ENCODE data around the gene ZNF830.
"Not testable (repeated sequence)": the region's sequence is repeated elsewhere in the genome, so short reads cannot be mapped to it uniquely, and the experiment has no call there.

ZNF830 gene

DNA sequence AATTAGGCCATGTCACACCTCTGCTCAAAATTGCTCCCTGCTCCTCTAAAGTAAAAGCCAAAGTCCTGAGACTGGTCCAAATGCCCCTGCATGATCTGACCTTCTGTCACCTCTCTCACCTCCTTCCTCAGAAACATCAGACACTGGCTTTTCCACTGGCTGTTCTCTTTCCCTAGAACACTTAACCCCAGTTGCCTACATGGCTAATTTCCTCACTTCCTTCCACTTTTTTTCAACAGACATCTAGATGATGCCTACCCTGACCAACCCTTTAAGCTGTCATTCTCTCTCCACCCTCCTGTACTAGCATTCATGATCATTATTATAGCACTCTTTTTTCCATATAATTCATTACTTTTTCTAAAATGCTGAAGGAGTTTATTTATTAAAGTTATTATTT, 31.1 kb upstream of the ZNF830 start:
- TF ChIP-seq, protein P1, sequence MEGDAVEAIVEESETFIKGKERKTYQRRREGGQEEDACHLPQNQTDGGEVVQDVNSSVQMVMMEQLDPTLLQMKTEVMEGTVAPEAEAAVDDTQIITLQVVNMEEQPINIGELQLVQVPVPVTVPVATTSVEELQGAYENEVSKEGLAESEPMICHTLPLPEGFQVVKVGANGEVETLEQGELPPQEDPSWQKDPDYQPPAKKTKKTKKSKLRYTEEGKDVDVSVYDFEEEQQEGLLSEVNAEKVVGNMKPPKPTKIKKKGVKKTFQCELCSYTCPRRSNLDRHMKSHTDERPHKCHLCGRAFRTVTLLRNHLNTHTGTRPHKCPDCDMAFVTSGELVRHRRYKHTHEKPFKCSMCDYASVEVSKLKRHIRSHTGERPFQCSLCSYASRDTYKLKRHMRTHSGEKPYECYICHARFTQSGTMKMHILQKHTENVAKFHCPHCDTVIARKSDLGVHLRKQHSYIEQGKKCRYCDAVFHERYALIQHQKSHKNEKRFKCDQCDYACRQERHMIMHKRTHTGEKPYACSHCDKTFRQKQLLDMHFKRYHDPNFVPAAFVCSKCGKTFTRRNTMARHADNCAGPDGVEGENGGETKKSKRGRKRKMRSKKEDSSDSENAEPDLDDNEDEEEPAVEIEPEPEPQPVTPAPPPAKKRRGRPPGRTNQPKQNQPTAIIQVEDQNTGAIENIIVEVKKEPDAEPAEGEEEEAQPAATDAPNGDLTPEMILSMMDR (IDR thresholded peaks at IDR 0.05; ENCODE audit: low read depth, low read length, missing control alignments), result no peak
- no peak overlapping the region for H3K4me3 ChIP-seq (ENCODE audit: low read depth, low read length)
- no peak for DNase-seq (ENCODE audit: low read depth)

DNA sequence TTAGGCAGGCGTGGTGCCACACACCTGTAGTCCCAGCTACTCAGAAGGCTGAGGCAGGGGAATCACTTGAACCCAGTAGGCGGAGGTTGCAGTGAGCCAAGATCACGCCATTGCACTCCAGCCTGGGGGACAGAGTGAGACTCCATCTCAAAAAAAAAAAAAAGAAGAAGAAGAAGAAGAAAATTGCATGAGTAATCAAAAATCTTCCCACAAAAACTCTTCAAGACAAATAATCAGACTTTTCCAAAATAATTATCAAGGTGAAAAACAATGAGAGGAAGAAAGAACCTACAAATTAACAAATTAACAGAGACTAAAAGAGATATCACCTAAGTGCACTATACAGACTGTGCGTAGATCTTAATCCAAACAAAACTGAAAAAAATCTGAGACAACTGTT, 10.6 kb upstream of the ZNF830 start:
- DNase-seq (ENCODE audit: low read depth), result not testable (repeated sequence)

GRCh38 chr17:34958438-34958837, 2.9 kb upstream of the ZNF830 start:
- DNase-seq (ENCODE audit: low read depth), result no peak
- TF ChIP-seq, protein P1 (IDR thresholded peaks at IDR 0.05; ENCODE audit: low read depth, low read length, missing control alignments), result no peak
- H3K4me3 ChIP-seq (ENCODE audit: low read depth, low read length), result no peak overlapping the region

More for the DNA sequence above, 10.6 kb upstream of the ZNF830 start:
- H3K4me3 ChIP-seq (ENCODE audit: low read depth, low read length), result not testable (repeated sequence)

DNA sequence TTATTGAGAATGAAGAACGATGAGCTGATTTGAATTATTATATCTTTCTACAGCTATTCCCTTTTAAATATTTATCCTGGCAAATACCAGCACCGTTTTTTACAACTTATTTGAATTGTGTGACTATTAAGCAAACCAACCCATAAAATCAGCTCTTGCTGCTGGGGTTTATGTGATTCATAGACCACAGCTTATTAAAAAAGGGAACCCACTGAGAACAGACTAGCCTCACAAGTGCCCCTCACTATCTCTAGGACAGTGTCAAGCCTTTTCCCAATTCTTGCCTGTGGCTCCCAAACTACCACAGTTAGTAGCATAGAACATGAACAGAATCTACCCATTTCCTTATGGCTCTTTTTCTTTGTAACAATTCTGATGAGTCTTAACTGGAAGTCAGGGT, 12.8 kb downstream of the ZNF830 start:
- DNase-seq (ENCODE audit: low read depth), result no peak
- no peak overlapping the region for H3K4me3 ChIP-seq (ENCODE audit: low read depth, low read length)
- TF ChIP-seq, protein P1 (IDR thresholded peaks at IDR 0.05; ENCODE audit: low read depth, low read length, missing control alignments), result no peak

DNA sequence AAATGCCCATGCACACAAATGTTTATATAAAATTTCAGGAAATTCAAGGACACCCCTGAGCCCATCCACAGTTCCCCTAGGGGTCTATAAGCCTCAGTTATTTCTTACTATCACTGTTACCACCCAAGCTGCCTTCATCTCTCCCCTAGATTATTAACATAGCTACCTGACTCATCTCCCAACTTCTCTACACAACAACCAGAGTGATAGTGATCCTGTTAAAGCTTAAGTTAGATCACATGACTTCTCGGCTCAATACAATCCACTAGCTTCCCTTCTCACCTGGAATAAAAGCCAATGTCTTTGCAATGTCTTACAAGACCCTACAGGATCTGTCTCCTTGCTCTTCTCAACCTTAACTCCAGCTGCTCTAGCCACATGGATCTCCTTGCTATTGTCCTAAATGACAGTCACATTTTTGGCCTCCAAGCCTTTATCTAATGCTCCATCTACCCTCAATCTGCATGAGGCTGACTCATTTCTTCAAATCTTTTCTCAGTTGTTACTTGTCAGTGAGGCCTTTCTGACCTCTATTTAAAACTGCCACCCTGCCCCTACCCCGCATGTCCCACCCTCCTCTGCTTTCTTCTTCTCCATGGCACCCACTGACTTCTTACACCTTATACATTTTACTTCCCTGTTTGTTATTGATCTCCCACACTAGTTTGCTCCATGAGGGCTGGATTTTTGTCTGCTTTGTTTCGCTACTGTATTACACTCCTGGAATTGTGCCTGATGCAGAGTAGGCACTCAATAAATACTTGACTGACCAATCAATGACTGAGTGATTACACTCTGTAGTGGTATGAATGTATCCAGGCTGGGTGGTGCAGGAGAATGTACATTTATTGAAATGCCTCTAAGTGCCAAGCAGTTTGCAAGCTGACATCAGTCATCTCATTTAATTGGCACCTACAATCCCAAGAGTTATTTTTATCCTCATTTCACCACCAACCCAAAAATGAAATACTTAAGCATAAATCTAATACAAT, 13.8 kb downstream of the ZNF830 start:
- TF ChIP-seq, protein P1 (IDR thresholded peaks at IDR 0.05; ENCODE audit: low read depth, low read length, missing control alignments), result no peak
- DNase-seq (ENCODE audit: low read depth), result no peak

DNA sequence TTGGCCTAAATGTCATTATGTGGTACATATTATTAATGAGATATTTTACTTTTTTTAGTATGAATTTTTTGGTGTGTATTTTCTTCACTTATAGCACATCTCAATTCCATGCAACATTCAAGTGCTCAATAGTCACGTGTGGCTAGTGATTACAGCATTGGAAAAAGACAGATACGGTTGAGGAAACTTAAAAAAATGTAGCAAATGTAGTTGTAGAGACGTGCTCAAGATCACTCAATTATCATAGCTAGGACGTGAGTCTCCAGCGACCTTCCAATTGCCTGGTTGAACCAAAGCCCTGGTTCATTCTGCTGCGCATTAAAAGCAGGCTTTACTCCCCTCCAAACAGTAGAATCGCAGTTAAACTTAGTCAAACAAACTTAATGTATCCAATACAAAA, 17.8 kb downstream of the ZNF830 start:
- DNase-seq (ENCODE audit: low read depth), result no peak
- H3K4me3 ChIP-seq (ENCODE audit: low read depth, low read length), result no peak overlapping the region
- TF ChIP-seq, protein P1 (IDR thresholded peaks at IDR 0.05; ENCODE audit: low read depth, low read length, missing control alignments), result no peak

More for the DNA sequence above, 13.8 kb downstream of the ZNF830 start:
- no peak overlapping the region for H3K4me3 ChIP-seq (ENCODE audit: low read depth, low read length)

DNA sequence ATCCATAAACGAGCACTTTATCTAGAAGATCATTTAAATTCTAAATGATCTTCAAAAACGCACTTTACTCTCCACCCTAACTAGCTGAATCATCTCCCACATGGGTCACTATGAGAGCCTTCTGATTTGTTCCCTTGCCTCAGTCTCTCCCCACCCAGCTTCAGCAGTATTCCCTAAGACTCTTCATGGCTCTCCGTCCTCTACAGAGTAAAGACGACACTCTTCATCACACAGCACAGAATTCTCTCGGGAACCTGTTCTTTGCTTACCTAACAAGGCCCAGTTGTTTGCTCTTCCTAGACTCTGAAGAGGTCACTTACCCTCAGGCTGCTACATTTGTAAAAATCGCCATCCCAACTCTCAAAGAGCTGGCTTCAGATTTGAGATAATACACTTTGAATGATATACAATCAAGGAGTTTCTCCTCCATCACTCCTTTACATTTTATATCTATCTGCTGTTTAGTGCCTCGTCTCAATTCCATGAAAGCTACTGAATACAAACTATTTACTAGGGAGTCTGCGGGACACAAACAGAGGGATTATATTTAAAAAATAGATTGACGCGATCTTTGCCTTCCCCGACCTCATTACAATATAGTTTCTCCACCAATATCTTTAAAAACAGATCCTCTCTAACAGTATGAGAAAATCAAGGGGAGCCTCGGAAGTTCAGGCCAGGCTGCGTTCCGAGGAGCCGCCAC, 18.5 kb downstream of the ZNF830 start:
- TF ChIP-seq, protein P1 (IDR thresholded peaks at IDR 0.05; ENCODE audit: low read depth, low read length, missing control alignments), result no peak
- no peak for DNase-seq (ENCODE audit: low read depth)
- H3K4me3 ChIP-seq (ENCODE audit: low read depth, low read length), result peak overlapping the region; percentile 79
